Measurements from ENCODE around the gene VWCE.

Gene VWCE

GRCh38 chr11:61327669-61328071 lies 32.6 kb upstream of the VWCE start:
- no peak for TF ChIP-seq EZH2phosphoT487 (IDR thresholded peaks at IDR 0.05; ENCODE audit: borderline replicate concordance)
- no peak for TF ChIP-seq CTCF (conservative IDR thresholded peaks at IDR 0.05; ENCODE audit: low read length)
- H3K36me3 ChIP-seq (ENCODE audit: insufficient read depth, low read length): peaks cover 63% of the 10 kb centered on the region; the same call in 1 of the 2 replicates

DNA sequence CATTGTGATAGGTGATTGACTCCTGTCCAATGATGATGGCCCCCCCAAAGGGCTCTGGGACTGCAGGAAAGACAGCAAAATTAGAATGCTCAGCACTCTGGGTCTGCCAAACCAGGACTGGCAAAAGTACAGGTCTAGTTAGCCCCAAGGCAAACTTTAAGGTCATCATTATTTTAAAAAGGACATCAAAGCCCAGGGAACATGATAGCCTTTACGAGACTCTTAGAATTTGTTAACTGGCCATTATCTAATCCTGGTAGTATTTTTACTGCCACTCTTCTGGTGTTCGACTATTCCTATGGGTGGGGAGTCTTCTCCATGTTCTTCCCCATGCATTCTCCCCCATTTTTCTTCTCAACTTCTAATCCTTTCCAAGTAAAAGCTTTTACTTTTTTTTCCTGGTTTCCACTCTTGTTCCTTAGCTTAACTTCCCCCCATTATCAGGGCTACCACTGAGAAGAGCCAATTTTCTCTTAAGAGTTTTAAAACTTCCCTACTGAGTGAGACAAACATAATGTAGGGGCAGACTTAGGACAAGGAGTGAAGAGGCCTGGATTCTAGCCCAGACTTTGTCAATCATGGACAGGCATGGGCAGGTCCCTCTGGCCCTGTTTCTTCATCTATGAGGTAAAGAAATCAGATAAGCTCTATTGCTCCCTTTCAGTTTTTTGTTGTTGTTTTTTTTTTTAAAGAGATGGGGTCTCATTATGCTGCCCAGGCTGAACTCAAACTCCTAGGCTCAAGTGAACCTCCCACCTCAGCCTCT lies 30.7 kb upstream of the VWCE start:
- no peak overlapping the region for H2AFZ ChIP-seq (ENCODE audit: low read length)
- peak overlapping the region; percentile 19 for H3K9ac ChIP-seq (ENCODE audit: low read depth, low read length, poor library complexity, severe bottlenecking)
- H3K9me2 ChIP-seq (replicated peaks; ENCODE audit: low read depth, low read length): no peaks in the 10 kb centered on the region
- peaks cover 58% of the 10 kb centered on the region for H3K79me2 ChIP-seq (ENCODE audit: insufficient read depth, low read length)
- peaks cover 82% of the 10 kb centered on the region; the same call in 1 of the 2 replicates for H3K36me3 ChIP-seq (ENCODE audit: insufficient read depth, low read length)
- H3K27me3 ChIP-seq (ENCODE audit: insufficient read depth, low read length, poor library complexity, severe bottlenecking): no peaks in the 10 kb centered on the region
- H3K4me3 ChIP-seq (ENCODE audit: low read length, poor library complexity, severe bottlenecking): no peak overlapping the region
- H4K20me1 ChIP-seq (ENCODE audit: insufficient read depth, low read length, poor library complexity, severe bottlenecking): peaks cover 47% of the 10 kb centered on the region
- peaks cover 26% of the 10 kb centered on the region for H3K4me1 ChIP-seq (ENCODE audit: insufficient read depth, low read length, poor library complexity, severe bottlenecking)
- H3F3A ChIP-seq (ENCODE audit: low read depth): no peaks in the 10 kb centered on the region
- TF ChIP-seq EZH2phosphoT487 (IDR thresholded peaks at IDR 0.05; ENCODE audit: borderline replicate concordance) (no peak), CTCF (conservative IDR thresholded peaks at IDR 0.05; ENCODE audit: low read length) (no peak)
- H3K9me3 ChIP-seq (ENCODE audit: insufficient read depth, low read depth, low read length): no peaks in the 10 kb centered on the region
- no peak overlapping the region for H3K4me2 ChIP-seq (ENCODE audit: low read depth, low read length, poor library complexity, severe bottlenecking)

More at GRCh38 chr11:61327669-61328071, 32.6 kb upstream of the VWCE start:
- Histone ChIP-seq H3F3A (ENCODE audit: low read depth) (no peaks in the 10 kb centered on the region), H3K4me3 (ENCODE audit: low read length, poor library complexity, severe bottlenecking) (peak overlapping the region; percentile 40), H3K4me1 (ENCODE audit: insufficient read depth, low read length, poor library complexity, severe bottlenecking) (peaks cover 40% of the 10 kb centered on the region), H3K9me3 (ENCODE audit: insufficient read depth, low read depth, low read length) (no peaks in the 10 kb centered on the region), H3K9me2 (replicated peaks; ENCODE audit: low read depth, low read length) (no peaks in the 10 kb centered on the region), H4K20me1 (ENCODE audit: insufficient read depth, low read length, poor library complexity, severe bottlenecking) (peaks cover 66% of the 10 kb centered on the region), H3K79me2 (ENCODE audit: insufficient read depth, low read length) (peaks cover 76% of the 10 kb centered on the region), H3K9ac (ENCODE audit: low read depth, low read length, poor library complexity, severe bottlenecking) (peak overlapping the region; percentile 45), H3K27me3 (ENCODE audit: insufficient read depth, low read length, poor library complexity, severe bottlenecking) (peaks cover 4% of the 10 kb centered on the region), H2AFZ (ENCODE audit: low read length) (no peak overlapping the region), H3K4me2 (ENCODE audit: low read depth, low read length, poor library complexity, severe bottlenecking) (peak overlapping the region; percentile 53)

DNA sequence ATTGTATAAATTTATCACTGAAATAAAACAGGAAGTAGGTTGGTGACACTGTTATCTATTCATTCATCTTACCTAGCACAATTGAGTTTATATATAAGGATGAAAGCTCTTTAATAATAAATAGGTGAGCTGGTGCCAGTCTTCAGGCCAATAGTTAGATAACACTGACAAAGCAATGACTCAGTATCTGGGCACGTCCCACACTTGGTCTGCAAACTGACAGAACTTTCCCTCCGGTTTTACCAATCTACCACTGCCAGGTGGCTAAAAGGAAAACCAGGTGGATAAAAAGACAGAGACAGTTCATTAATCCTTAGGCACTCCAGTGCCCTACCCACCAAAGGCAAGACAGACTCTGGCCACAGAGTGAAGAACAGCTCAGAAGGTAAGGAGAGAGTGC lies 20.1 kb upstream of the VWCE start:
- H3K9me3 ChIP-seq (ENCODE audit: insufficient read depth, low read depth, low read length): no peaks in the 10 kb centered on the region
- H2AFZ ChIP-seq (ENCODE audit: low read length): no peak overlapping the region
- no peaks in the 10 kb centered on the region for H3K4me1 ChIP-seq (ENCODE audit: insufficient read depth, low read length, poor library complexity, severe bottlenecking)
- no peaks in the 10 kb centered on the region for H3K79me2 ChIP-seq (ENCODE audit: insufficient read depth, low read length)
- no peak overlapping the region for H3K4me3 ChIP-seq (ENCODE audit: low read length, poor library complexity, severe bottlenecking)
- H3K4me2 ChIP-seq (ENCODE audit: low read depth, low read length, poor library complexity, severe bottlenecking): no peak overlapping the region
- peaks cover 91% of the 10 kb centered on the region for H3K36me3 ChIP-seq (ENCODE audit: insufficient read depth, low read length)
- H3K9ac ChIP-seq (ENCODE audit: low read depth, low read length, poor library complexity, severe bottlenecking): no peak overlapping the region
- no peaks in the 10 kb centered on the region for H3K9me2 ChIP-seq (replicated peaks; ENCODE audit: low read depth, low read length)
- no peaks in the 10 kb centered on the region for H4K20me1 ChIP-seq (ENCODE audit: insufficient read depth, low read length, poor library complexity, severe bottlenecking)
- no peaks in the 10 kb centered on the region for H3K27me3 ChIP-seq (ENCODE audit: insufficient read depth, low read length, poor library complexity, severe bottlenecking)
- no peaks in the 10 kb centered on the region for H3F3A ChIP-seq (ENCODE audit: low read depth)
- TF ChIP-seq EZH2phosphoT487 (IDR thresholded peaks at IDR 0.05; ENCODE audit: borderline replicate concordance) (no peak), CTCF (conservative IDR thresholded peaks at IDR 0.05; ENCODE audit: low read length) (no peak)
